Umbilical cord (tissue), 2 donors: Measurements from ENCODE around the gene NUDT16. TPM values are rescaled to one million over a fixed set of nuclear protein-coding genes. Genes with fewer than 3 reads are reported as not detected.
A peak's percentile ranks its signal among the peaks of the same experiment; 100 is the strongest.

Source experiments
- DNase-seq: peaks from one replicate; pipeline ENCODE4 v3.0.0-alpha.2; 2015; ENCODE audit warnings: low spot score
- total RNA-seq: library from RNA; depleted of rRNA; stranded (reverse); fragments of >200 nt; gene quantifications from one replicate; pipeline ENCODE4 v1.2.3, GENCODE V29; 2014; ENCODE audit warnings: low replicate concordance; ENCODE audit not compliant: insufficient read depth

Gene NUDT16
- total RNA-seq, 1 donor from 2014 or later = 10.6 TPM

DNA sequence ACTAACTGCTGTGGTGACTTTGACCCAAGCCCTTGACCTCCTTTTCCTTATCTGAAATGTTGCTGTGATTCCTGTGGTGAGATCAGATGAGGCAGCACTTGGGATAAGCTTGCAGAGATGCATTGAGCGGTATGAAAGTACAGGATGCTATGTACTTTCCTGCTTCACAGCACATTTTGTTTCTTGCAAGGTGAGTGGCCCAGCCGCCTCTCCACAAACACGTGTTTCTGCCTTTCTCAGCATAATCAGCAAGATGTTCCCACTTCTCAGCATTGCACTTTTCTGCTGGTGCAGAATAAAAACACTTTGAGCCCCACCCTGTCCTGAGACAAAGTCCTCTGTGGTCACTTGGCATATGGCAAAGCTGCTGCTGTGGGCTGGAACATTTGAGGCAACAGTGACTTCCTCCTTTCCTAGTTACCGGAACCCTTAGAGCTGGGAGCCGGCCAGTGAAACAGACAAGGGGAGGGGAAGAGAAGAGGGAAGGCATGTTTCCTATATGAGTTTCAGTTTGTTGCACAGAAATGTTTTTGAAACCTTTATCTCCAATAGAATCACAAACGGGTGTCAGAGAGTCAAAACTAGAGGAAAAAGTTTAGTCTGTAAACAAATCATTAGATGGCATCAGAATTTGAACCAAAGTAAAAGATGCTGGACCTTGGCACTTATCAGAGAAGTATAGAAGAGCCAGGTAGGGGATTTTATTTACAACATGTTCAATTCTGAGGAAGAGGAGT lies 5.0 kb downstream of the NUDT16 start:
- DNase-seq = peak; percentile 65

DNA sequence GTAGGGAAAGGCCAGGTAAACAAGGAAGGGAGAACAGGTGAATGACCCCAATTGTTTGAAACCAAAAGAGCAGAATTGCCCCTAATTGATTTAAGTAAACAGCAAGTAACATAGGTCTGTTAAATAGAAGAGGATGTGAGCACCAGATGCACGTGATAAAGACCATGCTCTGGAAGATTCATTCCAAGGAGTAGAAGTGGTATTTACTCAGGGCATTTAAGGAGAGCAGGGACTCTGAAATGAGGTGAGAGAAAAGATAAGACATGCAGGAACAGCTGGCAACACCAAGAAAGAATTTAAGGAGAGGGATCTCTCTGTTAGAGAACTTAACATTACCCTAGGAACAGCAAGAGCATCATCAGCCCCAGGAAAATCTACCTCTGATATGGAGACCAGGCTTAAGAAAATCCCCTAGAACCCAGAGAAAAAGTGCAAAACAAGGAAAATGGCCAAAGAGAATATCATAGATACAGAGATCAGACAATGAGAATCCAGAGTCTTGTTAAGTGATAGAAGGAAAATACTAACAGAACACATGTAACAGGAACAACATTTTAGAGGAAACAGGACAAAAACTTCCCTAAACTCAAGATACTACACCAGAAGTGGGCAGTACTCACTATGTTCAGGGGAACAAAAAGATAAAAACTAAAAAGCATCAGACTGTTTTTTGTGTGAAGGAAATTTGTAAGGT lies 6.4 kb downstream of the NUDT16 start:
- no peak for DNase-seq

DNA sequence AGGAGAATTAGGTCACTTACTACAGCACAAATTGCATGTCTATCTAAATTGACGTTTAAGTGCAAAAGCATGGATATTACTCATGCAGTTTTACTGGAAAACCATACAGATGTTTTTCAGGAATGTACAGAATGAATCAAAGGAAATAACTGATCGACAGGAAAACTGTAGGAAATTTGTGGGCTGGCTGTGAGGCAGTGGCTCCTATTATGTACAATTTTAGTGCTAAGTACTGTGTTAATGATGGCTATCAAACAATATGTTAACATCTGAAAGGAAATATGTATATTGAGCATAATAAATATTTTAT lies 6.9 kb downstream of the NUDT16 start:
- peak; percentile 20 for DNase-seq

DNA sequence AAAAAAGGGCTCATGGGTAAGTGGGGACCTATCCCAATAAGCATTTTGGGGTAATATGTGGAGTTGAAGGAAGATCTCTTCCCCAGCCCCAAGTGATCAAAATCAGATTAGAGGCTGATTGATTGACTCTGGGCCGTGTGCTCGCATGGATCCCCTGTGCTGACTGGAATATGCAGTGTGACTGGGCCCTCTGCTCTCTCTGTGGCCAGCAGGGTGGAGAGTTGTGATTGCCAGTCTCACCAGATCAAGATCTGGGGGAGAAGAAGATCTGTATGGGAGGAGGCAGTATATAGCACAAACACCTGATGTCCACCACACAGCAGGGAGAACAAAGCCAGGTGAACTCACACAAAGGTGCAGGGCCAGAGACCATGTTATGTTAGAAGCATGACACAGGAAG lies 8.8 kb downstream of the NUDT16 start:
- DNase-seq = no peak

DNA sequence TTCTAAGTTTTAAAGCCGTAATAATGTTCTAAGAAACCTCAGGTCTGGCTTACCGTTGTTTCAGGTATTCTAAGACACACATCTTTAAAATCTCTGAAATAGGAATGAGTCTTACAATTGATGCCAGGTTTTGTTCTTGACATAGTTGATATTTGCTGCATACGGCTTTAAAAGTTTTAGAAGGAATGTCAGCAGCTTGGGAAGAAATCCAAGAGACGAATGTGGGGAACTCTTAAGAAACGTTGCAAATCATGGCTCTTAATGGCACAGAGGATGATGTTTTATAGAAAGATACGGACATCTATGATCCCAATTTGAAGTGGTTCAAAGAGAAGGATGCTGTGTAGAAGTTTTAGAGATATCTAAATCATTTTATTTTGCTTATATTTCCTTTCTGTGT lies 11.5 kb downstream of the NUDT16 start:
- peak; percentile 6 for DNase-seq

DNA sequence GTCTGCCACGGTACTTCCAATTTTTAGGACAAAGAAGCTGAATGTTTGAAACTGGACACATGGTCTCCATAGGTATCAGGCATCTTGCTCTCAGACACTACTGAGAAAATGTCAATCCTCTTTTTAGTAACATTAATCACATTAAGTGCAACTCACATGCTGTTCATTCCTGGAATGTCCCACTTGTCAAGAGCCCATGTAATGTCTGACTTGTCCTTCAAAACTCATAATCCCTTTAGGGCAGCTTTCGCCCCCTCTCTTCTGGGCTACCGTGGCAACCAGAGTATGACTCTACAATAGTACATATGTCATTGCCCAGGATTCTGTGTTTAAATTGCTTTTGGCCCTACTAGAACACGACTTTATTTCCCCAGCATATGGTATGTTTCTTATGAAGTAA lies 12.3 kb downstream of the NUDT16 start:
- no peak for DNase-seq

DNA sequence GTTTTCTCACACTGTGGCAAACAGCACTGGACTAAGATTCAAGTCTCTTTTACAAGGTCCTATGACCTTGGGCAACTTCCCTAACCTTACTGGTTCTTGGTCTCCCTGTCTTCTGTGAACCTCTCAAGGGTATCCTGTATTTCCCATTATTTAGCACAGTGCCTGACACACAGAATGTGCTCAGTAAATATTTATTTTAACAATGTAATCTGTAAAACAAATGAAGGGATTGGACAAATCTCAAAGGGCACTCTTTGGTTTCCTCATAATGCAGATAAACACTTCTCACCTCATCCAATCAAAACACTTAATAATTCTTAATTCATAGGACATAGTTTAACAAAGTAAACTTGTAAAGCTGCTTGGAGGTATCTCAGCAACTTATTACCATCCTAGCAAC lies 12.8 kb downstream of the NUDT16 start:
- no peak for DNase-seq

DNA sequence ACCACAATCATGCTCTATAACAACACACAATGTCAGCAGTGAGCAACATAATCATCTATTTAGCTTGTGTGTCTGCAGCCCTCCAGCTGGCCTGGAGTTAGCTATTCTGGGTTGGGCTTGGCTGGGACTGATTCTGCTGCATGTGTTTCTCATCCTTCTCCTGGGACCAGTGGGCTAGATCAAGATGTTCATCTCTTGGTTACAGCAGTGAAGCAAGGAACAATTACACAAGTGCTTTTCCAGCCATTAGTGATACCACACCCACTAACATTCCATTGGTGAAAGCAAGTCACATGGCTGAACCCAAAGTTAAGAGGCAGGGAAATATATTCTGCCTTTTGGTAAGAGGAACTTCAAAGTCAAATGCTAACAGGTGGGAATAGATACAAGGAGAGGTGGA lies 14.6 kb downstream of the NUDT16 start:
- DNase-seq = no peak

DNA sequence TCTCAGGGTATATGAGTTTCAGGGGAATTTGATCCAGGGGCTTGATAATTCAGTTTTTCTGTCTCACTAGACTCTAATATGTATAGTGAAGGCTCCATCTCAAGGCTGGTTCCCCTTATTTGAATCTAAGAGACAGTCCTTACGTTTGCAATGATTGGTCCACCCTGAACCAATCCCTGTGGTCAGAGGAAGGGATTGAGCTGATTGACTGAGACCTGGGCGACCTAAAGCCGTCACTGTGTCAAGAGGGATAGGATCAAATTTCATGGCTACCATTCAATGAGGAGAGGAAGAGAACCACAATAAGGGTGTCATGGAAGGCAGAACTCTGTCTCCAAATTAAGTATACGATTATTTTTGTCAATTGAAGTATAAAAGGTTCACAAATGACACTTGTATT lies 16.3 kb downstream of the NUDT16 start:
- DNase-seq = no peak

DNA sequence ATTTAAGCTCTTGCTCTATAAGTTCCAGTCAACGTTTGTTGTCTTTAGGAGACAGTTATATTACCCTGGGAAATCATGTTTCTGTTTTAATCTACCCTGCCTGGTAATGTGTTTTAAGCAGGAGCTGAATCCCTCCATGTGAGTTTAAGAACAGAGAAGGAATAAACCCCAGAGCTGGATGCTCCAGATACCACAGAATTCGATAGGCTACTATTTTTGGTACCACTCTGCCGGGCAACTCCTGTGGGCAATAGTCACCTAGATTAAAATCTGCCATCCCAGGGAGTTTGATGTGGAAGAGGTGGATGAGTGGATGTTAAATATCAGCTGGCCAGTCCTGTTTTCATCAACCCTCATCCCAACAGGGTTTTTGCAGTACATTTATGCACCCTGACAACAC lies 20.4 kb downstream of the NUDT16 start:
- no peak for DNase-seq

DNA sequence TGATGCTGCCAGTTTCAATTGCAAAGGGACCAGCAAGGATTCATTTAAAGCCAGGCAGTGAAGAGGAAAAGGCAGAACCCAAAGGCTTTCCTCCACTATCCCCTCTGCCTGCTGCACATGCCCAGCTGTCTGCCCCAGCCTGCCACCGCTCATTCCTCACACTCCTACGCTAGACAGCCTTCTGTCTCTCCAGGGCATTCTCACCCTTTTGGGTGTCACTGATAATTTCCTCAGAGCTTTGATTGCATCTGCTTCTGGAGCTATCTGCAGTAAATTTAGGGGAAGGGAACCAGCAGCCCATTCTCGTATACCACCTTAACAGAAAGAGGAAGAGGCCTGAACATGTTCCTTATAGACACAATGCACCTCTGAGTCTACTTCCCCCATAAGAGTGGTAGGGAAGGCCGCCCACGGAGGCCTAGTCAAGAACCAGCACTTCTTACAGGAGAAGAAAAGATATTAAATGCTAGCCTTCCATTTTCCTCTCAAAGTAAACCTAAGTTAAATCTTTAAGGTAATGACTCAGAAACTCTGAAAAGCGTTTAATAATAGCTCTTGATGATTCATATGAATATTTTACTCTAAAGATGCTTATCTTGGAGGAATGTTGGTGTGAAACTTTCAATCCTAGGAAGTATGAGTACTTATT lies 20.9 kb downstream of the NUDT16 start:
- peak; percentile 7 for DNase-seq

DNA sequence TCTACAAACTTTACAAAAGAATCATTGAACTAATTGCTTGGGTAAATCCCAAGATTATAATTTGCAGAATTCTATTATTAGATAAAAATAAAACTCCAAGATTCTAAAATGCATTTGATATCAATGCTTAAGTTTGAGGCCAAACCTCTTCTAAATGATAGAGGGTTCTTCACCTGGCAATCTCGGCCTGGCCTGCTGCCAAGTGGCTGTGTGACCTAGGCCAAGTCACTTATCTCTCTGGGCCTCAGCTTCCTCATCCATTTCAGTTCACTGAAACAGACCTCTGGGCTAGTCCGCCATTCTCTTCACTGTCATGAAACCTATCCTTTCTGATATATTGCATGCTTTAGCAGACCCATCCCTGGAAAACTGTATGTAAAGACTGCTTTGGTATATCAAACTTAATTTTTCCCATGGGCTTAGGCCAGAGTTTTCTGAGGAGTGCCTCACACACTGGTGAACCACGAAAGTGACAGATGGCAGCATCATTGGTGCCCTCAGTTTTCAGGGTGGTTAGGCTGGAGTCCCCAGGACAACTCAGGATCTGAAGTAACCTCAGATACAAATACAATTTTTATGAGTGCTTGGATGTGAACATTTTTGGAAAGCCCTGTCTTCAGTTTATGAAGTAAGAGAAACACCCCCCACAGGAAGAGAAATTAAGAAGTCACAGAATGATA lies 21.8 kb downstream of the NUDT16 start:
- DNase-seq = no peak

DNA sequence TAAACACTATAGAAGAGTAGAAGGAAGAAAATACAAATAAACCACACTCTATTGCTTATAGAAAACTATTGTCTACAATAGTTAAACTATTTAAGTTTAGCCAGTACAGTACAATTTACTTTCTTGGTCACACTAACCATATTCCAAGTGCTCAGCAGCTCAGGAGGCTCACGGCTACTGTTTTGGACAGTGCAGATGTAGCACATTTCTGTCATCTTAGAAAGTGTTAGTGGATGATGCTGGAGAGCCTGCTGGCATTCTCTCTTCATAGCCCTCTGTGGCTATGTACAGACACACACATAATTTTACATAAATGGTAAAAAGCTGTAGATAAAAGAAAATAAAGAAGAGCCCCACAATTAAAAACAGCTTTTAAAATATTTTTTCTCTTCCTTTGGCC lies 23.8 kb downstream of the NUDT16 start:
- no peak for DNase-seq

DNA sequence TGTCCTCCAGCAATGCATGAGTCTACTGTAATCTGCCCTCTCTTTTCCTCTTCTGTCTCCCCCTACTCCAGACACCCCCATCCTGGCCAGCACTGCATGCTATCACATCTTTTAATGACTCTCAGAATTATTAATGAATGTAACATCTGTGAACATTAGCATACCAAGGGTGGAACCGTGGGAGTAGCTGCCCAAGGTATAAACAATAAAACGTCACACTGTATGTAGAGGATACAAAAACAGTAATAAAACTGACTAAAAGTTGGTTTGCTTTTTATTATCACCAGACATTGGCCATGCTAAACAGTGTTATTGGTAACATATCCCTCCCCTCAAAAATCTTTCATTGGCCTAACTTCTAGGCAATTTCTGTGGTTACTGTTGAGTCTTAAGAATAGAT lies 24.7 kb downstream of the NUDT16 start:
- no peak for DNase-seq

DNA sequence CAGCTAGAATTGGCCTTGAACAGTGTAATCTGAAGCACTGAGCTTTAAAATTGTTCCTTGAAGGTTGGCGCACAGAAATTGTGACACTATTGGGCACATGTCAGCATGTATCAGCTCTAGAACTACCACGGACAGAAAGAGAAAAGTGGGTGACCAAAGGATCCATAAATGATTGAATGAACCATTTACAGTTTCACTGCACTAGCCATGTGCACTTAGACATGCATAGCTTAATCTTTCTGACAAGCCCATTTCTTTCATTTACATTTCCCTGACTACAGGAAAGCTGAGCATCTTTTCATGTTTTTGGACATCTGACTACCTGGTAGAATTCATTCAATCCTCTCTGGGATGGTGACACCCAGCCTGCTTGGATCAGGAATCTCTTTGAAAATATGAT lies 36.2 kb downstream of the NUDT16 start:
- no peak for DNase-seq

DNA sequence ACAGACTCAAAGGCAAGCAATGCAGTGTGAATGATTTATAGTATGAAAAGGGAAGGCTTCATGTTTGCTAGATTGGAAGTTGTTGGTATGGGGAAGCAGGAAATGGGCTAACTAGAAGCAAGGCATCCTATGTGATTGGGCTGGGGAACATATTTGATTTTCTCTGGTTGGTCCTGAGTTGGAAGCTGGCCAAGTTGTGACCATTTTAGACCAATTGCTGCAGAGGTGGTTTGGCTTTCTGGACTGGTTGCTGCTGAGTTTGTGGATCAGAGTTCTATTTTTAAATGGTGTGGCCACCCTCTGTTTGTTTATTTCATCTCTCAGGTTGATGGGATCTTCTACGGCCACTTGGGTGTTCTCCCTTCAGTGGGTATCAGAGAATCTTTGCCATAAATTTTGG lies 39.7 kb downstream of the NUDT16 start:
- no peak for DNase-seq

DNA sequence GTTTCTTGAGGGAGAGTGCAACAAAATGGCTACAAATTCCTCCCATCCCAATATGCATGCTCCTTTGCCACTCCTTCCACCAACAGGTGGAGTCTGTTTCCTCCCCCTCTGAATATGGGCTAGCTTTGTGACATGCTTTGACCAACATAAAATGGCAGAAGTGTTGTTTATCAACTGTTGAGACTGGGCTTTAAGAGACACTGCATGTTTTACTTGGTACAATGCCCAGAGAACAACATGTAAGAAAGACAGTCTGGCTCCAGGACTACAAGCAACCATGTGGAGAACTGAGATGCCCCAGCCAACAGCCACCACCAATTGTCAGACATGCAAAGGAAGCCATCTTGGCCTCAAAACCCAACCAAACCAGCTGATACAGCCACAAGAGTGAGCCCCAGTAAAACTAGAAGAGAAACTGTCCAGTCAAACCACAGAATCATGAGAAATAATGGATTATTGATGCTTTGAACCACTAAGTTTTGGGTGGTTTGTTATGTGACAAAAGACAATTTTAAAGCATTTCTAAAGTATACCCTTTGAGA lies 40.5 kb downstream of the NUDT16 start:
- DNase-seq = no peak

DNA sequence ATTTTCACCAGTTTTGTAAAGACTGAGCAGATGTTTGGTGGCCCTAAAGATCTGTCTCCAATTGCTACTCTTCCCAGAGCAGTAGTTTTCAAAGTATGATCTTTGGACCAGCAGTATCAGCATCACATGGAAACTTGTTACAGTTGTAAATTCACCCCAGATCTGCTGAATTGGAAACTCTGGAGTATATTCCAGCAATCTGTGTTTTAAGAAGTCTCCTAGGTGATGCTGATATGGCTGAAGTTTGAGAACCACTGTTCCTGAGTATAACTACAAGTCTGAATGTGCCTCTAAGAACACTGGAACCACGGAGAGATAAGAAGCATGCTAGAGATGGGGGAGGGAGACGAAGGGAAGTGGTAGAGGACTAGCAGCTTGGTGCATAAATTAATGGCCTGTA lies 45.7 kb downstream of the NUDT16 start:
- DNase-seq = no peak

DNA sequence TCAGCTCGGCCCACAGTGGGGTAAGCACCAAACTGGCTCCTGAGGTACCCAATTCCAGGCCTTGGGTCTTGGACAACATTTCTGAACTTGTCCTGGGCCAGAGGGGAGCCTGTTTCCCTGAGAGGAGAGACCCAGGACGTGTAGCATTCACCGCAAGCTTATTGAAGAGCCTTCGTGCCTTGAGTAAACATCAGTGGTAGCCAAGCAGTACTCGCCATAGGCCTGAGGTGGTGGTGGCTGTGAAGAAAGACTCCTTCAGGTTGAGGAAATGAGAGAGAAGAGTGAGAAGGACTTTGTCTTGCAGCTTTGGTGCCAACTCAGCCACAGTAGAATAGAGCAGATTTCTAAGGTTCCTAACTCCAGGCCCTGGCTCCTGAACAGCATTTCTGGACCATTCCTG lies 50.2 kb downstream of the NUDT16 start:
- no peak for DNase-seq

DNA sequence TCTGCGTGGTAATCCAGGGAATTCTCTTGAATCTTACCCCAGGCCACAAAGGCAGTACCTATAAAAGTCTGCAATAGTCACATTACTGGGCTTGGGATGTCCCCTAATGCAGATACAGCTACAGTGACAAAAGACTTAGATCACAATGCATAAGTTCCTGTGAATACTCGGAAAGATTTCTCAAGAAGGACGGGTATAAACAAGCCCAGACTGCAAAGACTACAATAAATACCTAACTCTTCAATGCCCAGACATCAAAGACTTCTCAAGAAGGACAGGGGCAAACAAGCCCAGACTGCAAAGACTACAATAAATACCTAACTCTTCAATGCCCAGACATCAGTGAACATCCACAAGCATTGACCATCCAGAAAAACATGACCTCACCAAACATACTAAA lies 50.9 kb downstream of the NUDT16 start:
- DNase-seq = no peak

DNA sequence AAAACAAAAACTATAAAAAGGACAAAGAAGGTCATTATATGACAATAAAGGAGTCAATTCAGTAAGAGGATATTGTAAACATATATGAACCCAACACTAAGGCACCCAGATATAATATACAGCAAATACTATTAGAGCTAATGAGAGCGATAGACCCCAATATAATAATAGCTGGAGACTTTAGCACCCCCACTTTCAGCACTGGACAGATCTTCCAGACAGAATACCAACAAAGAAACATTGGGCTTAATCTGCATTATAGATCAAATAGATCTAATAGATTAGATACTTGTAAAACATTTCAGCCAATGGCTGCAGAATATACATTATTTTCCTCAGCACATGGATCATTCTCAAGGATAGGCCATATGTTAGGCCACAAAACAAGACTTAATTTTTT lies 53.4 kb downstream of the NUDT16 start:
- DNase-seq = no peak
